GM03348 (cell line): Measurements from ENCODE around the gene ZCCHC7.
"Not testable (repeated sequence)": the region's sequence is repeated elsewhere in the genome, so short reads cannot be mapped to it uniquely, and the experiment has no call there.

Experiments used
- DNase-seq: peaks from one replicate; pipeline ENCODE4 v3.0.0; 2012; ENCODE audit warnings: low spot score

The ZCCHC7 gene

DNA sequence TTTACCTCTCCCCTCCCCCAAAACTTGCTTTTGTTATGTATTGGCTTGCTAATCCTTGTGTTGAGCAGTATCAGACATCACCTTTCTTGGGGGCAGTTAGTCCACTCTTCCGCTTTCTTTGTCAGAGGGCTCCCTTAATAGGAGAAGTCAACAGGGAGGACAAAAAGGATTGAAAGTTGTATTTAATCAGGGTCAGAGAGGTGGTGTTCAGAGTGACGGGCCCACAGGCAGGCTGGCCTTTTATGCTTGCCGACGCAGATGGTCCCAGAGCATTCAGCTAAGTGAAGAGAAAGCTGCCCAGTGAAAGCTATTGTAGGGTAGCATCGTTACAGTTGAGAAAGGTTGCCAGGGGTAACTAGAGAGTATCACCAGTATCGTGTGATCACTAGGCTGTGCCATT, 131.1 kb downstream of the ZCCHC7 start:
- DNase-seq, result no peak

DNA sequence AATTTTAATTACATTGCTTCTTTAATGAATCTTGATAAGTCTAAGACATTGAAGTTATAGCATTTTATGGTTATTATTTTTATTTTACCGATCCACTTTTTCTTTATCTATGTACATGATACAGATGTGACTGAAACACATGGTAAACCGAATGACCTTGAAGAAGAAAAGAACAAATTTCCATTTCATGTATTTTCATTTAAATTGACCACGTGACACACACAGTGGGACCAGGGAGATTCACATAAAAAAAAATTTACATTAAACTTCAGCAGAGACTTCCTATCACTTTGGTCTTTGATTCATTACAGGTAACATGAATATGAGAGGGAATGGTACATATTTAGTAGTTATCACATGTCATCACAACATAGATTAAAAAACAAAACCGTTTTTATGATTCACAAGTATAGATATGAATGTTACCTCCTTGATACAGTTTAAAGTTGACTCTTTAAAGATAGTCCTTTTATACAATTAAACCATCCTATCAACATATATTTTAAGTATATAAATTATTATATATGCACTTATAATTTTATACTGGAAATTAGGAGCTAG, 133.1 kb downstream of the ZCCHC7 start:
- DNase-seq, result no peak

DNA sequence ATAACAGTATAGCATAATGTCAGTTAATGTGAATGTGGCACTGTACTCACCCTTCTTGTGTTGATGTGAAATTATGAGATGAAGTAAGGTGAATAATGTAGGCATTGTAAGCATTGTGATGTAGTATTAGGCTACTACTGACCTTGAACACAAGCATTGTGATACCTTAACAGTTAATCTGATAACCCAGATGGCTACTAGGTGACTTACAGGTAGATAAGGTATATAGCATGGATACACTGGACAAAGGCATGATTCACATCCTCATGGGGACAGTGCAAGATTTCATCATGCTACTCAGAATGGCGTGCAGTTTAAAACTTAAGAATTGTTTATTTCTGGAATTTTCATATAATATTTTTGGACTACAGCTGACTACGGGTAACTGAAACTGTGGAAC, 134.8 kb downstream of the ZCCHC7 start:
- no peak for DNase-seq

DNA sequence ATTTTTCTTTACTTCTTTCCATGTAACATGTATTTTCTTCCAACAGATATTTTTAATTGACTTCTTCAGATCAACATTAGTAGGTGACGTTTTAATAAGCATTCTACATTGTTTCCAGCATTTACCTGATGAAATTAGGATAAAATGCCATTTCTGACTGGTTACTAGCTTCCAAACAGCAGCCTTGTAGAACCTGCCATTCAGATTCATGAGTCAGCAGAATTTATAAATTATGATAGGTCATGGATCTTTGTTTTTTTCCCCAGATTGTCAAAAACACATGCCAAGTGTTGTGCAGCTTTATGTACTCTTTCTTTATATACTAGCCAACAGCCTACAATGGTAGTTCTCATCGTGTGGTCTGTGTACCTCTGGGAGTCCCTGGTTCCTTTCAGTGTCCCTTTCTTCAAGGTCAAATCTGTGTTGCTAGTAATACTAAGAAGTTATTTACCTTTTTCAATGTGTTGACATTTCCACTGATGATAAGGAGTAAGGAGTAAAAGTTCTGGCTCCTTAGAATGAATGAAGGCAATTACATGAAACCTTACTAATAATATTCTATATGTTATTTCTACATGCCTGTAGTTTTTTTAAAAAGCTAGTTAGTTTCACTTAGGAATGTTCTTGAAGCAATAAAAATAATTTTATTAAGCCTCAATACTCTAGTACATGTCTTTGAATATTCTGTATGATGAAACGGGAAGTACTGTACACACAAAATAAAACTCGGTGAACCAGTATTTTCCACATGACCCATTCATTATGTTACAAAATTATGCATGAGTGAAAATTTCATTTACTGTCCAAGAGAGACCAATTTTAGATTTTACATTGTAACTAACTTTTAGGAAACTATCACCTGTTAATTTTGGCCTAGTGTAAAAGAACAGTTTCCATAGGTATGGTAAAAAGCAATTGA, 135.8 kb downstream of the ZCCHC7 start:
- DNase-seq, result no peak

DNA sequence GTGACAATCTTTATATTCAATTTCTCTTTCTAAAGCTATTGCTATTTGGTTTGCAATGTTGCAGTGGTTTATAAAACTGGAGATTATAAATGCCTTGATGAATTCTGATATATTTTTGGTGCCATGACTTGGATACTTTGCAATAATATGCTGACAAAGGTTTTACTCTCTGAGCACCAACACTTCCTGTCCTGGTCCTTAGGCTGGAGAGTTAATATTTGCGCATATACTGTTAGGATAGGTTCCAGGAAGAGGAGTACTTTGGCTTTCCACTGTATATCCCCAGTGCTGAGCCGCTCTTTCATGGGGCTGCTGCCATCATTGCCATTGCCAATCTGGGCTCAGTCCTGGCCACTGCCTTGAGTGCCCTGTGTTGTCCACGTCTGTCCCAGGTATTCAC, 139.6 kb downstream of the ZCCHC7 start:
- DNase-seq, result no peak

DNA sequence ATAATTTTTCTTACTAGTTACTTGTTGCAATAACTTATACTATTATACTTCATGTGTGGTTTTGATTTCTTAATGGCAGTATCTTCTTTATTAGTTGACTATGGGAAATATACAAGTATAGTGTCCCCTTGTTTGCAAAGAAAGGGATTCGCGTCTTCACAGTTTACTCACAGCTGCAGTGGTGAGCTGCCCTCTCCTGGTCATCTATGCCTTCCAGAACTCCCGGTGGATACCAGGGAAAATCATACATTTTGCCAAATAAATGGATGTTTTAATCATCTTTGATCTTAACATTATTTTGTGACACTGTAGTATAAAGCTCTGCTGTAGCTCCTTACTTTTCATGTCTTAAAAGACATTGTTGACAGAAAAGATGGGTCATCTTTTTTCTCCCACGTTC, 142.0 kb downstream of the ZCCHC7 start:
- DNase-seq, result peak; percentile 24

DNA sequence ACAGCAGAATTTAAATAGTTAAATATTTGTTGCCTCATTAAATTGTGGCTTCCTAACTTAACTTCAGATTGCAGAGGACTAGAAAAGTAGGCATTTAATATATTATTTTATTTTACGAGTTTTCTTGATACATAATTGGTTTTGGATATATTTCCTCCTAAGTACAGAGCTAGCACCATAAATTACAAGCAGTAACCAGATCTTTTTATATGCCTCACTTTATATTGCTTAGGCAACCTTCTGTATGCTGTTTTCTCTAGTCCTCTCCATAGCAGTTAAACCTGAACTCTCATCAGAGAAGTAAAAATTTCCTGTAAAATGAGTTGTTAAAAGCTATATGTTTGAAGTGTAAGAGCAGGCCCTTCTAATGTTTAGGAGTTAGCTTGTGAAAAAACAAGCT, 144.2 kb downstream of the ZCCHC7 start:
- DNase-seq, result no peak

DNA sequence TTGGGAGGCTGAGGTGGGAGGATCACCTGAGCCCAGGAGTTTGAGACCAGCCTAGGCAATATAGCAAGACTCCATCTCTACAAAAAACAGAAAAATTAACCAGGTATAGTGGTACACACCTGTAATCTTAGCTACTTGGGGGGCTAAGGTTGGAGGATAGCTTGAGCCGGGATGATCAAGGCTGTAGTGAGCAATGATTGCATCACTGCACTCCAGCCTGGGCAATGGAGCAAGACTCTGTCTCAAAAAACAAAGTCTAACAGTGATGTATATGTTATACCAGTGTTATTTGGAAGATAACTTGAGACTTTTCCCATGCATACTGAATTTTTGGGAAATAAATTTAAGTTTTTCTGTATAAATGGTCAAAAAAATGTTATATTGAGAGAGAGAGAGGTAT, 146.3 kb downstream of the ZCCHC7 start:
- no peak for DNase-seq

DNA sequence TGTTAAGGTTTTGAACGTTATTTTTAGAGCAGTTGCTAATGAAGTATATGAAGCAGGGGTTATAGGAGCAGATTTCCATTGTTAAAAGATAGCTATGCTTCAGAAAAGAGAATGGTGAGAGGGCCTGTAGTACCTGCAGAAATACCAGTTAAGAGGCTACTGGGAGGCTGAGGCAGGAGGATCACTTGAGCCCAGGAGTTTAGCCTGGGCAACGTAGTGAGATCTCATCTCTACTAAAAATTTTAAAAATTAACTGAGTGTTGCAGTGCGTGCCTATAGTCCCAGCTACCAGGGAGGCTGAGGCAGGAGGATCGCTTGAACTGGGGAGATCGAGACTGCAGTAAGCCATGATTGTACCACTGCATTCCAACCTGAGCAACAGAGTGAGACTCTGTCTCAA, 148.8 kb downstream of the ZCCHC7 start:
- no peak for DNase-seq

DNA sequence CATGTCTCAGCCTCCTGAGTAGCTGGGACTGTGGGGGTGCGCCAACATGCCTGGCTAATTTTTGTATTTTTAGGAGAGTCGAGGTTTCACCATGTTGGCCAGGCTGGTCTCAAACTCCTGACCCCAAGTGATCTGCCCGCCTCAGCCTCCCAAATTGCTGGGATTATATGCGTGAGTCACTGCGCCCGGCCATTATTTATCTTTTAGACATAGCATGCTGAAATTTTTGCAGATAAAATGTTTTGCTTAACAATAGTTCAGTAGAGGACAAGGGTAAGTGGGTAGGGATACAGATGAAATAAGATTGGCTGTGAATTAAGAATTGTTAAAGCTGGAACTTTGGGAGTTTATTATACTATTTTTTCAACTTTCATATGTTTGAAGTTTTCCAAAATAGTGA, 151.3 kb downstream of the ZCCHC7 start:
- no peak for DNase-seq

DNA sequence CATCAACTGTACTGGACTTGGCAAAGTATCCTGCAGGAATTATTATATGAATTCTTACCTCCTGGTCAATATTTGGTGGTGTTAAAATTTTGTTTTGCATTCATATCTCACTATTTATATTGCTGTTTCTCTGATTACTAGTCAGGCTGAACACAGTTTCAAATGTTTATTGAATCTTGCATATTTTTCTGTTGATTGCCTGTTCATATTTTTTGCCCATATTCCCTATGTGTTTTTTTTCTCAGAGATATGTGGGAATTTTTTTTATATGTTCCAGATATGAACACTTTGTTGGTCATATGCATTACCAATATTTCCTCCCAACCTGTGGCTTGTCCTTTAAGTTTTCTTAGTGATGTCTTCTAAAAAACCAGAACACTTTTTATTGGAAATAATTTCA, 153.2 kb downstream of the ZCCHC7 start:
- DNase-seq, result no peak

DNA sequence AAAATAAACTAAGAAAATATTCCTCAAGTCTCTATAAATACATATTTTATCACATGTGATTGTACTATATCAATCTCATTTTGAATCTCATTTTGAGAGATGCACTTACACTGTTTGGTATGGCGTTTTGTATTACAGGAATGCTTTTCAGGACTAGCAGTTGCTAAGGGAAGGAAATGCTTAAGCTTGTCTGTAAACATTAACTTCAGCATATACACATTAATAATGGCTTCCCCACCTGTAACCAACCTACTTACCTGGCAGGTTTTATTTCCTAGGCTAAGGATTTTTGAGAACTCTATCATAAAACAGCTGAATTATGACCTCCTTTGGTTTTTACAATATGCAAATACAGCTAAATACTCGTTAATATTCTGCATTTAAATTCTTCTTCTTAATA, 161.2 kb downstream of the ZCCHC7 start:
- DNase-seq, result no peak

DNA sequence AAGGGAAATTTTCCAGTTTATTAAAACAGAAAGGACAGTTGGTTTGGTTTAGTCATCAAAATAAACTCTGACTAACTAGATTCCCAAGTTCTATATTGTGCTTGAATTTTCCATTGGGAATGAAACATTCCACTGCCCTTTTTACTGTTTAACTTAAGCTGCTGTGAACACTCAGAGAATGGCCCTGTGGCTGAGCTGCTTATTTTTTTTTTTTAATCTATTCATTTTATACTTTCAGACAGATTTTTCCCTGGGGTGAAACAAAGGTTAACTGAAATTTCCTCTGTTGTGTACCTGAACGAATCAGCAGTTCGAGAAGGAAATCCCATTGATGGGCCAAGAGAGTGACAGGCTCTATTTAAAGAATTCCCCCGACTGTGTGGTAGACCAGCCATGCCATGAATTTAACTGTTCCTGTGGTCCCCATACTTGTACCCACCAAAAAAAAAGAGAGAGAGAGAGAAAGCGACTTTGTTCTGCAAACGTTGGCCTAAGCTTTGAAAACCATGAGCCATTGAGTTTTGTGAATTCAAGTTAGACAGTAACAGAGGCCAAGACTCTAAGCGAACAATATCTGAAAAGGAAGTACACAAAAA, 163.5 kb downstream of the ZCCHC7 start:
- peak; percentile 25 for DNase-seq

DNA sequence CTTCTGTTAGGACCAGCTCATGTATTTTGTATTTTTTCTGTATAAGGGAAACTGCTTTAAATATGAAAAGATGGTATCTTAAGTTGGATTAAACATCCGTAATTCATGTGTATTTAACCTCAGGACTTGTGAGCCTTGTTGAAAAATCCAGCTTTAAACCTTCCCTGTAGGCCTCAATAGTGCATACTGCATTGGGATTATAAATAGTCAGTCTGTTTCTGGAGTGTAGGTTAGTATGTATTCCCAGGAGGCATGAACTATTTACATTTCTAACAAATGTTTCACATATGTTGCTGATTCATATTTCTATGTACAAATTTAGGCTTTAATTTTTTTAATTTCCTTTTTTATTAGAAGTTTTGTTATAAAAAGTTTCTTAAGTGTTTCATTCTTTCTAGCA, 164.3 kb downstream of the ZCCHC7 start:
- DNase-seq, result no peak

DNA sequence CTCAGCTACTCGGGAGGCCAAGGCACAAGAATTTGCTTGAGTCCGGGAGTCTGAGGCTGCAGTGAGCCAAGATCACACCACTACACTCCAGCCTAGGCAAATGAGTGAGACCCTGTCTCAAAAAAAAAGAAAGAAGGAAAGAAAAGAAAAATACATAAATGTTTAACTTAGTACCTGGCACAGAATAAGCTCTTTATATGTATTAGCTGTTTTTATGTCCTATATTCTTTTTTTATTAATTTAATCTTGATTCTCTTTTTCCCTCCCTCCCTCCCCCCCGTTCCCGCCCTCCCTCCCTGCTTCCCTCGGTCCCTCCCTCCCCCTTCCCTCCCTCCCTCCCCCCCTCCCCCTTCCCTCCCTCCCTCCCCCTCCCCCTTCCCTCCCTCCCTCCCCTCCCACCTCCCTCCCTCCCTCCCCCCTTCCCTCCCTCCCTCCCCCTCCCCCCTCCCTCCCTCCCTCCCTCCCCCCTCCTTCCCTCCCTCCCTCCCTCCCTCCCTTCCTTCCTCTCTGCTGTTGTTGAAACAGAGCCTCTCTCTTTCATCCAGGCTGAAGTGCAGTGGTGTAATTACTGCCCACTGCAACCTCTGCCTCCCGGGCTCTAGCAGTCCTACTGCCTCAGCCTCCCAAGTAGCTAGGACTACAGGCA, 166.3 kb downstream of the ZCCHC7 start:
- no peak for DNase-seq

DNA sequence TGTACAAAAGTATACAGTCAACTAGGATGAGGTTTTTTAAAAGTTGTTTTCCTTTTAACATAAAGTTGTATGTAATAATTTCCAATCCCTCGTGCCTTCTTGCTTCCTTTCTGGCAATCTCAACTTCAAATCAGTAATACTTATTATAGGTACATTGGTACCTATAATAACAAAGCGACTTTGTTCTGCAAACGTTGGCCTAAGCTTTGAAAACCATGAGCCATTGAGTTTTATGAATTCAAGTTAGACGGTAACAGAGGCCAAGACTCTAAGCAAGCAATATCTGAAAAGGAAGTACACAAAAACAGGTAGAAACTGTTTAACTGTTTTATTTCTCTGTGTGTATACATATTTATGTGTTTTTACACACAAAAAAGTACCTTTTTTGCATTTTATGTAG, 166.9 kb downstream of the ZCCHC7 start:
- no peak for DNase-seq

DNA sequence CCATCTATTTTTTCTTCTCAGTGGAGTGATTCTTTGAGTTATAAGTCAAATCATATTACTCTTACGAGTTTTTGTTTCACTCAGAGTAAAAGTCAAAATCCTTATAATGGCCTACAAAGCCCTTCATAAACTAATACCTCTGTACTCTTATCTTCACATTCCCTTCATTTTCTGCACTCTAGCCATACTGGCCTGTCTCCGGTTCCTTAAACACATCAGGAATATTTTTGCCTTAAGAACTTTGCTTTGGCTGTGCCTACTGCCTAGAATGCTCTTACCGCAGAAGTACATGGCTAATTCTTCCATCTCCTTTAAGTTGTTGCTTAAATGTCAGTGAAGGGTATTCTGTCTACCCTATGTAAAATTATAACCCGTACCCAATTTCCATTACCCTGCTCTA, 169.3 kb downstream of the ZCCHC7 start:
- no peak for DNase-seq

DNA sequence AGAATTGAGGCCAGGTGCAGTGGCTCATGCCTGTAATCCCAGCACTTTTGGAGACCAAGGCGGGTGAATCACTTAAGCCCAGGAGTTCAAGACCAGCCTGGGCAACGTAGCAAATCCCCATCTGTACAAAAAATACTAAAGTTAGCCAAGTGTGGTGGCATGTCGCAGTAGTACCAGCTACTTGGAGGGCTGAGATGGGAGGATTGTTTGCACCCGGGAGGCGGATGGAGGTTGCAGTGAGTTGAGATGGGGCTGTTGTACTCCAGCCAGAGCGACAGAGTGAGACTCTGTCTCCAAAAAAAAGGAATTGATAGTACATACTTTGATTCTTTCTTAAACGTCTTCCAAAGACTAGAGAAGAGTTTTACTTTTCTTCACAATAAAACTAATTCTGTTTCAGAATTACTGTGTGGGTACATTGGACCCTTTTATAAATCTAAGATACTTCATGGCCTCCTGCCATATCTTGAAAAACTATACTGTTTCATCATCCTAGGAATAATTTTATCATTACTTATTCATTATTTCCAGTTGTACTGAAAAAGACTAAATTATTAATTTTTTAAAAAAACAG, 170.1 kb downstream of the ZCCHC7 start:
- DNase-seq, result no peak

DNA sequence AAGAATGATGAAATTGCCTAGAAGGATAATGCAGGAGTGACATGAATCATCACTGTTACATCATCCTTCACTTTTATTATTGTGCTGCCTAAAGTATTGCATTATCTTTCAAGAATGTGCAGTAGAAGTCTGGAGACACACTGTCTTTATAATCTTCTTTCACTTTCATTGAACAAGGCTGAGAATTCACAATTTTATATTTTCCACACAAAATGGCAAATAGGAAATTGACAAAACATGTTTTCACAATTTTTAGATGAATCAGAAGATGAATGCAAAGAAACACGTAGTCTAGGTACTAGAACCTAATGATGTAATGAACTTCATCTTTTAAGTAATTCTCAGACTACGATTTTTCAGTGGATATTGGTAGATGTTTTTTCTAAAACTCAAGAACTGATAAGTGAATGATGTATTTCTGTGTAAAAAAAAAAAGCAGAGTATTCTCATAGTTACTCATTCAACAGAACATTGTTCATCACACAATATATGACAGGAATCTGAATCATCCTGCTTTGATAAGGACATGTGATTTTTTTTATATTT, 170.6 kb downstream of the ZCCHC7 start:
- DNase-seq, result peak; percentile 79

DNA sequence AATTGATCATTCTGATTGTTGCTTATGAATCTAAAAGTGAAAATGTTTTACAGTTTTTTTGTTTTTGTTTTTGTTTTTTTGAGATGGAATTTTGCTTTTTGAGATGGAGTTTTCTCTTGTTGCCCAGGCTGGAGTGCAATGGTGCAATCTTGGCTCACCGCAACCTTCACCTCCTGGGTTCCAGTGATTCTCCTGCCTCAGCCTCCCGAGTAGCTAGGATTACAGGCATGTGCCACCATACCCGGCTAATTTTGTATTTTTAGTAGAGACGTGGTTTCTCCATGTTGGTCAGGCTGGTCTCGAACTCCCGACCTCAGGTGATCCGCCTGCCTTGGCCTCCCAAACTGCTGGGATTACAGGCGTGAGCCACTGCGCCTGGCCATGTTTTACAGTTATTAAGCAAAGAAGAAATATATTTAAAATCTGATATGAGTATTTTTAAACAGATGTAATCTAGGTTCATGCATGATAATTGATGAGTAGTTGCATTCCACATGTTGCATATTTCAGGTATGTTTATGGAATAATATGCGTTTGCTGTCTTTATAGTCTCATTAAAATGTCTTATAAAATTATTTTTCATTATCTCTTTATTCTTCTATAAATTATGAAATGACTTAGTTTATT, 171.4 kb downstream of the ZCCHC7 start:
- not testable (repeated sequence) for DNase-seq

DNA sequence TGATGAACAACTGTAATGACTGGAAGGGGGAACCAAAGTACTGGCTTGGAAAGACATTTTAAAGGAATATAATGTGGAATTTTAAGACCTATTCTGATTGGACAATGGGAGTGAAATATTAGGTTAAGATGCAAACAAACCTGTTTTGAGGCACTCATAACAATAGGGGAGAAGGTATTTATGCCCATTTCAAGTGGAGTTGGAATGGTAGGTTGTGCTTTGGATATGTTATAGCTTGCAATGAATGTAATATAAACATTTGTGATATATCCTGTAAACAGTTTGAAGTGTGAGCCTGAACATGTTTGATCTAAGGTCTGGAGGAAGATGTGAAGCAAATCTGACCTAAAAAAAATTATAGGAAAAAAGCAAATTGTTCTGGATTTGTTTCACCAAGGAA, 172.5 kb downstream of the ZCCHC7 start:
- no peak for DNase-seq
